IMR-90 (cell line): Measurements from ENCODE around the gene NDUFA7. TPM values are rescaled to one million over a fixed set of nuclear protein-coding genes. Genes with fewer than 3 reads are reported as not detected.

ENCODE experiments used
- ATAC-seq: fragments of 200-7000 bp; cut with Tn5 transposase; 2 replicates; pipeline ENCODE4 v1.9.1; 2020; ENCODE audit warnings: low read depth, mild to moderate bottlenecking, moderate library complexity
- BruUV-seq: library from RNA; stranded (reverse); fragments of 400-500 nt; replicated peaks from 2 replicates; lab custom pipeline; 2021; lab: Mats Ljungman, UMichigan
- CTCF ChIA-PET: fragments of 300-600 bp; formaldehyde crosslinking; extraction: SDS; loops from one replicate; lab custom pipeline; 2021; ENCODE audit warnings: antibody characterized with exemption; lab: Yijun Ruan, JAX
- POLR2A ChIA-PET: fragments of 300-600 bp; sonication (Branson Sonifier 250); formaldehyde crosslinking; loops from one replicate; lab custom pipeline; 2022; ENCODE audit warnings: antibody characterized with exemption; ENCODE audit not compliant: unreplicated experiment; lab: Charles Lee
- DNase-seq: peaks from one replicate; pipeline ENCODE4 v3.0.0; 2013
- H2AFZ ChIP-seq: replicated peaks from 2 replicates; pipeline ENCODE3; 2013; ENCODE audit warnings: low read length, mild to moderate bottlenecking; ENCODE audit not compliant: poor library complexity
- H2AK5ac ChIP-seq: 2 replicates; pipeline ENCODE4 v1.6.1; 2013; ENCODE audit warnings: low read depth, low read length, inconsistent platforms
- H2AK9ac ChIP-seq: replicated peaks from 2 replicates; pipeline ENCODE3; 2013; ENCODE audit warnings: mild to moderate bottlenecking, low read depth, low read length, moderate library complexity; ENCODE audit not compliant: poor library complexity
- H2BK120ac ChIP-seq: 2 replicates; pipeline ENCODE4 v1.6.1; 2013; ENCODE audit warnings: low read depth, low read length, inconsistent platforms
- H2BK15ac ChIP-seq: 3 replicates; pipeline ENCODE4 v1.6.1; 2013; ENCODE audit warnings: low read depth, low read length, inconsistent platforms
- H2BK20ac ChIP-seq: 2 replicates; pipeline ENCODE4 v1.6.1; 2013; ENCODE audit warnings: low read depth, mild to moderate bottlenecking, inconsistent platforms, low read length, moderate library complexity
- H2BK5ac ChIP-seq: 2 replicates; pipeline ENCODE4 v1.6.1; 2013; ENCODE audit warnings: mild to moderate bottlenecking, low read depth, low read length, inconsistent platforms; ENCODE audit not compliant: poor library complexity, severe bottlenecking
- H3K14ac ChIP-seq: replicated peaks from 2 replicates; pipeline ENCODE4 v1.6.1; 2013; ENCODE audit warnings: low read depth, low read length, inconsistent platforms
- H3K18ac ChIP-seq: 2 replicates; pipeline ENCODE4 v1.6.1; 2013; ENCODE audit warnings: low read depth, low read length, control low read depth
- H3K23ac ChIP-seq: 2 replicates; pipeline ENCODE4 v1.6.1; 2013; ENCODE audit warnings: low read depth, low read length, inconsistent platforms
- H3K27ac ChIP-seq: 2 replicates; pipeline ENCODE4 v1.5.1; 2013; ENCODE audit warnings: mild to moderate bottlenecking, control low read depth, low read length; ENCODE audit not compliant: insufficient read depth
- H3K27me3 ChIP-seq: 2 replicates; pipeline ENCODE4 v1.6.1; 2013; ENCODE audit warnings: low read length; ENCODE audit not compliant: control insufficient read depth, insufficient read depth
- H3K36me3 ChIP-seq: 2 replicates; pipeline ENCODE4 v1.6.1; 2013; ENCODE audit warnings: low read length, mixed read lengths; ENCODE audit not compliant: control insufficient read depth, insufficient read depth
- H3K4ac ChIP-seq: 2 replicates; pipeline ENCODE4 v1.6.1; 2013; ENCODE audit warnings: low read depth, low read length, inconsistent platforms
- H3K4me1 ChIP-seq: 2 replicates; pipeline ENCODE4 v1.6.1; 2013; ENCODE audit warnings: low read length, mixed read lengths; ENCODE audit not compliant: control insufficient read depth, insufficient read depth
- H3K4me2 ChIP-seq: 2 replicates; pipeline ENCODE4 v1.6.1; 2013; ENCODE audit warnings: low read depth, mild to moderate bottlenecking, control low read depth, low read length, moderate library complexity
- H3K4me3 ChIP-seq: 2 replicates; pipeline ENCODE4 v1.5.1; 2013; ENCODE audit warnings: low read depth, mild to moderate bottlenecking, control low read depth, low read length, moderate library complexity; ENCODE audit not compliant: insufficient read depth
- H3K56ac ChIP-seq: 2 replicates; pipeline ENCODE4 v1.6.1; 2013; ENCODE audit warnings: low read length, inconsistent platforms; ENCODE audit not compliant: insufficient read depth; ENCODE audit errors: extremely low read depth
- H3K79me1 ChIP-seq, 2 experiments: 2 replicates each; pipeline ENCODE4 v1.6.1; 2013; ENCODE audit warnings: low read length in 2 of 2, inconsistent platforms in 1 of 2, low read depth in 1 of 2
- H3K9ac ChIP-seq: 2 replicates; pipeline ENCODE4 v1.6.1; 2013; ENCODE audit warnings: low read depth, low read length, control low read depth
- H3K9me1 ChIP-seq: 2 replicates; pipeline ENCODE4 v1.6.1; 2013; ENCODE audit warnings: low read length, inconsistent platforms; ENCODE audit not compliant: insufficient read depth
- H3K9me3 ChIP-seq: 2 replicates; pipeline ENCODE4 v1.6.1; 2013; ENCODE audit warnings: low read length; ENCODE audit not compliant: control insufficient read depth, insufficient read depth
- H4K20me1 ChIP-seq: 2 replicates; pipeline ENCODE4 v1.6.1; 2013; ENCODE audit warnings: low read length, inconsistent platforms; ENCODE audit not compliant: insufficient read depth
- H4K5ac ChIP-seq: 2 replicates; pipeline ENCODE4 v1.6.1; 2013; ENCODE audit warnings: mild to moderate bottlenecking, low read depth, low read length, control low read depth
- H4K8ac ChIP-seq, 2 experiments: 2 replicates each; pipeline ENCODE4 v1.6.1; 2013; ENCODE audit warnings: low read depth in 2 of 2, low read length in 2 of 2, control low read depth in 1 of 2, inconsistent platforms in 1 of 2
- H4K91ac ChIP-seq: 2 replicates; pipeline ENCODE4 v1.6.1; 2013; ENCODE audit warnings: low read depth, low read length, inconsistent platforms; ENCODE audit not compliant: insufficient read depth
- BHLHE40 ChIP-seq: fragments of 150-350 bp; IDR thresholded peaks from 2 replicates; pipeline ENCODE4 v1.6.1; 2016; ENCODE audit warnings: mild to moderate bottlenecking, low read depth, low read length
- FOS ChIP-seq: fragments of 150-350 bp; IDR thresholded peaks from 2 replicates; pipeline ENCODE4 v1.6.1; 2016; ENCODE audit warnings: low read depth, low read length
- MAZ ChIP-seq: IDR thresholded peaks from 2 replicates; pipeline ENCODE4 v1.6.1; 2012; ENCODE audit warnings: low read depth, mild to moderate bottlenecking, low read length, improper control_type of control experiment, moderate library complexity, borderline replicate concordance
- MXI1 ChIP-seq: IDR thresholded peaks from 2 replicates; pipeline ENCODE4 v1.6.1; 2012; ENCODE audit warnings: low read depth, mild to moderate bottlenecking, low read length, moderate library complexity, borderline replicate concordance
- NFE2L2 ChIP-seq: fragments of 150-350 bp; IDR thresholded peaks from 2 replicates; pipeline ENCODE4 v1.6.1; 2016; ENCODE audit warnings: low read depth, mild to moderate bottlenecking, low read length
- RAD21 ChIP-seq: IDR thresholded peaks from 2 replicates; pipeline ENCODE4 v1.6.1; 2012; ENCODE audit warnings: low read length, improper control_type of control experiment
- WGBS, 2 experiments: methylation state at CpG; one replicate each; pipeline versions ENCODE4 v1.1.5 to v1.1.7; 2013; ENCODE audit warnings: missing lambda C conversion rate in 2 of 2; ENCODE audit not compliant: insufficient read length in 1 of 2; ENCODE audit errors: extremely low coverage in 2 of 2; 5-methylcytosine and 5-hydroxymethylcytosine counted together
- dilution Hi-C: fragments of 300-500 bp; cut with HindIII; formaldehyde crosslinking; loops from one replicate; pipeline ENCODE4 v1.14.3; 2018; ENCODE audit warnings: low sequenced_read_pairs; ENCODE audit not compliant: unreplicated experiment
- in situ Hi-C: fragments of 300-500 bp; cut with MboI; formaldehyde crosslinking; loops from 3 replicates; pipeline ENCODE4 v1.14.3; 2019; ENCODE audit warnings: low sequenced_read_pairs, inconsistent platforms, mixed read lengths
- intact Hi-C: fragments of 100-400 bp; cut with micrococcal nuclease; formaldehyde crosslinking; loops from 2 replicates; pipeline ENCODE4 v1.10.0; 2022
- polyA plus RNA-seq, 3 experiments: library from polyadenylated mRNA; depleted of rRNA; stranded (reverse); fragments of >200 nt; gene quantifications; 2 replicates each; pipeline ENCODE4 v1.2.3, GENCODE V29; 2012; ENCODE audit warnings: low replicate concordance in 1 of 3
- total RNA-seq: library from RNA; depleted of rRNA; stranded (reverse); fragments of >200 nt; gene quantifications from 2 replicates; pipeline ENCODE4 v1.2.3, GENCODE V29; 2012
- TF ChIP-seq, protein P1 (sequence below): fragments of 150-350 bp; IDR thresholded peaks from 2 replicates; pipeline ENCODE4 v1.6.1; 2017; ENCODE audit warnings: mild to moderate bottlenecking, antibody characterized with exemption, low read length, low read depth
- TF ChIP-seq, protein P2 (sequence below): conservative IDR thresholded peaks from 2 replicates; pipeline ENCODE4 v1.5.1; 2012; ENCODE audit warnings: mild to moderate bottlenecking, low read depth, low read length, improper control_type of control experiment

NDUFA7 gene
- total and polyA plus RNA-seq, 2 of the 4 experiments (the other 2 are of a cell fraction), result 20.6 to 50.7 TPM

DNA sequence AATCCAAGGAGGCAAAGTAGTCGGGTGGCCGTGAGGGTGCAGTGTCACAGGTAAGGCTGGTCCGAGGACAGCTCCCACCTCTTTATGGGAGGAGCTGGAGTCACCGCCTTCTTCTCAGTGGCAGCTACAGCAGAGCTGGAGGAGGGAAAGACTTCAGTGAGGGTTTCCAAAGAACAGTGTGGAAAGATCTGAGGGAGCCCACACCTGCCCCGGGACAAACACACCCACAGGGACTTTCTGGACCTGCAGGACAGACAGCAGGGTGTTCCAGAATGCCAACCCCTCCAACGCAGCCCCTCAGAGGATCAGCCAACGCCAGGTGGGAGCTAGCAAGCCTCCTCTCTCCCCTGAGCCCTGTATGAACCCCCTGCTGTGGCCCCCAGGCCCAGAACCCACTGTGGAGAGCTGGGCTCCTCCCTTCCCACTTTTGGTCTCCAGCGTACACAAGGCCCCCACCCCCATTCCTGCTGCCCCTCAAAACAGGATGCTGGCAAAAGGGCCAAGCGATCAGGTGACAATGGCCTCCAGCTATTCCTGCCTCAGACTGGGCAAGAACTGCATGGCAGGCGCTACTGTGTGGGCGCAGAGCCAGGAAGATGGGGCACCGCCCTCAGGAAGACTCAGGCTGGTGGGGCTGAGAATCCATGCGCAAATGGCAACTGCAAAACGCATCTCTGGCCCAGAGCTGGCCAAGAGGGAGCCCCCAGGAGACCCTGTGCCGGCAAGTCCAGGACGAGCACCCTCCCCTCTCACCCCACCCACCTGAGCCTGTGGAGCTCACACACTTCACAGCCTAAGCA lies 9.5 kb downstream of the NDUFA7 start:
- no peak overlapping the region for H3K4me3 ChIP-seq
- no peaks in the 10 kb centered on the region; the same call in 1 of the 2 replicates for H3K9me1 ChIP-seq
- no peaks in the 10 kb centered on the region for H3K27me3 ChIP-seq
- no peak overlapping the region for H3K18ac ChIP-seq
- H3K27ac ChIP-seq, result no peak overlapping the region
- no peak overlapping the region for H3K4me2 ChIP-seq
- dilution Hi-C loops, result no loop called here
- H2AK9ac ChIP-seq, result no peak overlapping the region
- H3K4ac ChIP-seq, result no peak overlapping the region
- ATAC-seq (no peak), DNase-seq (no peak)
- H3K23ac ChIP-seq, result no peak overlapping the region
- no peak overlapping the region for H3K9ac ChIP-seq
- H3K4me1 ChIP-seq, result peaks cover 5% of the 10 kb centered on the region
- in situ Hi-C loops, result no loop called here
- H4K8ac ChIP-seq, result no peak overlapping the region
- no peak overlapping the region for H2BK15ac ChIP-seq
- 91% methylated on average over 8 of the region's 16 CpGs; no CpG with 5 or more reads in 1 of the 2 experiments for WGBS, 2 experiments
- no peak overlapping the region for H2AFZ ChIP-seq
- CTCF ChIA-PET, result no interaction called here
- no peak overlapping the region for H4K5ac ChIP-seq
- peaks cover 6 to 9% of the 10 kb centered on the region in 2 experiments; a peak in 3 of 4 replicates for H3K79me1 ChIP-seq
- POLR2A ChIA-PET, result no interaction called here
- no peak for TF ChIP-seq NFE2L2
- TF ChIP-seq FOS, result no peak
- TF ChIP-seq, protein P1, sequence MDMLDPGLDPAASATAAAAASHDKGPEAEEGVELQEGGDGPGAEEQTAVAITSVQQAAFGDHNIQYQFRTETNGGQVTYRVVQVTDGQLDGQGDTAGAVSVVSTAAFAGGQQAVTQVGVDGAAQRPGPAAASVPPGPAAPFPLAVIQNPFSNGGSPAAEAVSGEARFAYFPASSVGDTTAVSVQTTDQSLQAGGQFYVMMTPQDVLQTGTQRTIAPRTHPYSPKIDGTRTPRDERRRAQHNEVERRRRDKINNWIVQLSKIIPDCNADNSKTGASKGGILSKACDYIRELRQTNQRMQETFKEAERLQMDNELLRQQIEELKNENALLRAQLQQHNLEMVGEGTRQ, result no peak
- TF ChIP-seq, protein P2, sequence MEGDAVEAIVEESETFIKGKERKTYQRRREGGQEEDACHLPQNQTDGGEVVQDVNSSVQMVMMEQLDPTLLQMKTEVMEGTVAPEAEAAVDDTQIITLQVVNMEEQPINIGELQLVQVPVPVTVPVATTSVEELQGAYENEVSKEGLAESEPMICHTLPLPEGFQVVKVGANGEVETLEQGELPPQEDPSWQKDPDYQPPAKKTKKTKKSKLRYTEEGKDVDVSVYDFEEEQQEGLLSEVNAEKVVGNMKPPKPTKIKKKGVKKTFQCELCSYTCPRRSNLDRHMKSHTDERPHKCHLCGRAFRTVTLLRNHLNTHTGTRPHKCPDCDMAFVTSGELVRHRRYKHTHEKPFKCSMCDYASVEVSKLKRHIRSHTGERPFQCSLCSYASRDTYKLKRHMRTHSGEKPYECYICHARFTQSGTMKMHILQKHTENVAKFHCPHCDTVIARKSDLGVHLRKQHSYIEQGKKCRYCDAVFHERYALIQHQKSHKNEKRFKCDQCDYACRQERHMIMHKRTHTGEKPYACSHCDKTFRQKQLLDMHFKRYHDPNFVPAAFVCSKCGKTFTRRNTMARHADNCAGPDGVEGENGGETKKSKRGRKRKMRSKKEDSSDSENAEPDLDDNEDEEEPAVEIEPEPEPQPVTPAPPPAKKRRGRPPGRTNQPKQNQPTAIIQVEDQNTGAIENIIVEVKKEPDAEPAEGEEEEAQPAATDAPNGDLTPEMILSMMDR, result no peak
- no peak for TF ChIP-seq MXI1
- TF ChIP-seq MAZ, result no peak
- TF ChIP-seq BHLHE40, result no peak
- no peak for TF ChIP-seq RAD21
- no peak overlapping the region for H3K14ac ChIP-seq
- no peak overlapping the region for H2AK5ac ChIP-seq
- no peak overlapping the region for H4K91ac ChIP-seq
- H4K20me1 ChIP-seq, result no peaks in the 10 kb centered on the region
- H3K9me3 ChIP-seq, result no peaks in the 10 kb centered on the region
- no peak overlapping the region for H3K56ac ChIP-seq
- no peak overlapping the region for H2BK20ac ChIP-seq
- BruUV-seq, result no TSS peak
- intact Hi-C loops, result no loop called here
- peaks cover 31% of the 10 kb centered on the region for H3K36me3 ChIP-seq
- no peak overlapping the region for H2BK120ac ChIP-seq
- H2BK5ac ChIP-seq, result no peak overlapping the region
